Nucleus accumbens (tissue), 56 donors: ENCODE measurements around the gene C16orf89.
A peak's percentile ranks its signal among the peaks of the same experiment; 100 is the strongest.

Source experiments
- DNase-seq, 56 donors: peaks; one replicate each; lab custom pipeline; 2025; lab: John Stamatoyannopoulos, UW

Gene C16orf89

DNA sequence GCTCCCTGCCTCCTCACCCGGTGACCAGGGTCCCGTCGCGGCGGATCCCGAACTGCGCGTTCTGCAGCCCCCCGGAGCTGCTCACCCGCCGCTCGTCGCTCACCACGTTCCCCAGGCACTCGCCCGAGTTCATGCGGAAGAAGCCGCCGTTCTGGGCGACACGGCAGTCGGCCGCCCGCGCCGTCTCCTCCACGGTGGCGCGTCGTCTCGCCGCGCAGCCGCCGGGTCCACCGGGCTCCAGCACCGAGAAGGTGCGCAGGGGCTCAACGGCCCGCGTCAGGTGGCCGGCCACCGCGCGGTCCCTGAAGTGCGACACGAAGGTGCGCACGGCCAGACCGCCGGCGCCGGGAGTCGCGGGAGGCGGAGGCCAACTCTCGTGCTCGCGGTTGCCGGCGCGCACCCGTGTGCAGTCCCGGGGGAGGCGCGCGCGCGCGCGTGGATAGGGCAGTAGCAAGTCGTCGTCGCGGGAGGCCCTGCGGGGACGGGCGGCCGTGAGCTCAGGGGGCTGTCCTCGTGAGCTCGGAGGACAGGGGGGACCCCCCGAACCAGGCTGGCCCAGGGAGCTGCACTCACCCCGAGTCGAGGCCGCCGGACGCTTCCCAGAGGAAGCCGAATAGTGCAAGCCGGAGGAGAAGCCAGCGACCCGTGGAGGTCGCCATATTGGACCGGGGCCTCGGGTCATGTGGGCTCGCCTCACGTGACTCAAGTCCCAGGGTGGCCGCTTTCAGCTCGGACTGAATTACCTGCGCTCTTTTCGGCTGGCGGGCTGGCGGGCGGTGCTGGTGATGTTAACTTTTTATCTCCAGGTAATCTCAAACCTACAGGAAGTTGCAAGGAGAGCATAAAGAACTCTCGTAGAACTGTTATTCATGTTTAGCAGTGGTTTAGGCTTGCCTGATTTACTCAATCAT lies 32.2 kb downstream of the C16orf89 start, which contains the start of gene NAGPA:
NAGPA (minus strand) TSS at position 680 of the 911 bp plus-strand sequence; CDS start at position 659, 21 bp downstream.
- DNase-seq: peak; percentile 33 to 95 (median 84)

DNA sequence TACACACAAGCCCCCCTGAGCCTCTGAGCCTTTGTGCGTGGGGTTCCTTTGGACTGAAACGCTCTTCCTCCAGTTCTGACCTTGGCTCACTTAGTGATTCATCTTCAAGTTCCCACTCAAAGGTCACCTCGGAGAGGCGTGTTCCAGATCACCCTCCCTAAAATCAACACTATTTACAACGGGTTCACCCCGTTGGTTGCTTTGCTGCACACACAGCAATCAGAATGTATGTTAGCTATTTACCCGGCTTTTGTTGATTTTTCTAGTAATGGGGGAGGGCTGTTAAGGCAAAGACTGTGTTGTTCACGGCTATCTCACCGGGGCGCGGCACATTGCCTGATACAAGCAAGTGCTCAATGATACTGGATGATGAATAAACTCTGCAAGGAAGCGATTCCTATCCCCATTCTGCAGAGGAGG lies 33.0 kb downstream of the C16orf89 start:
- no peak for DNase-seq

DNA sequence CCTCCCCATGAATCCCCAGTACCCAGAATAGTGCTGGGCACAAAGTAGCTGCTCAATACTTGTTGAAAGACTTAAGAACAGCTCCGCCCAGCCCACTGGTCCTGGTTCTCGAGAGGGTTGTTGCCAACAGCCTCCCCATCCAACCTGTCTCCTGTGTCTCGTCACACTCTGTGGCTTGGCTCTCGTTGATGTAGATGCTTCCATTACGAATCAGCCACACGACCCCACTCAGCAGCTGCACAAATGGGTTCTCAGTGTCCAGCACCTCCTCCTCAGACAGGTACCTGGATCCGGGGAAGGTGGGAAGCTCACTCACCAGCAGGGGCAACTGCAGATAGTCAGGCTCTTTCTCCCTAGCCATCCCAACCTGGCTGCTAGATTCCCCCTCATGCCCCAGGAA lies 34.2 kb downstream of the C16orf89 start:
- DNase-seq: no peak

DNA sequence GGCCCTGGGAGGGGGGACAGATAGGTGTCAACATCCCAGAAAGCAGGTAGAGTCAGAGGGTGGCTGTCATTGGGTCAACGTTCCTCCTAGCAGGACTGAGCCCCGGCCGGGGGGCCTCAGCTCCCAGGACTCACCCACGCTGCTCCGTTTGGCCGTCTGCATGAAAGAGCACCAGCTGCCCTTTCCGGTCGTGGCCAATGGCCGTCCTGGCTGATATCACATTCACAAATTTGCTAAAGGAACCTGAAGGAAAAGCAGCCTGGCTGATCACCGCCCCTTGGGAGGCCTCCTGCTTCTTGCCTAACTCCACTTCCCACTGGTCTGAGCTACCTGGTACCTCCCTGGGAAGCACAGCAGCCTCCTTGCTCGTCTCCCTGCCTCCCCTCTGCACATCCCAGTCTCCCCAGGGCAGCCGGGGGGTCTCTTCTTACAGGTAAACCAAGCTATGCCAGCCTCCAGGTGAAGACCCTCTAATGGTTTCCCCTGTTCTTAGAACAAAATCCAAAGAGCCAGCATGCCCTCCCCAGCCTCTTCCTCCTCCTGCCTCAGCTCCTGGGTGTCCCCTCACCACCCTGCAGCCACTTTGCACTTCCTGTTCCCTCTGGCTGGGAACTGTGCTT lies 35.4 kb downstream of the C16orf89 start:
- DNase-seq: no peak

DNA sequence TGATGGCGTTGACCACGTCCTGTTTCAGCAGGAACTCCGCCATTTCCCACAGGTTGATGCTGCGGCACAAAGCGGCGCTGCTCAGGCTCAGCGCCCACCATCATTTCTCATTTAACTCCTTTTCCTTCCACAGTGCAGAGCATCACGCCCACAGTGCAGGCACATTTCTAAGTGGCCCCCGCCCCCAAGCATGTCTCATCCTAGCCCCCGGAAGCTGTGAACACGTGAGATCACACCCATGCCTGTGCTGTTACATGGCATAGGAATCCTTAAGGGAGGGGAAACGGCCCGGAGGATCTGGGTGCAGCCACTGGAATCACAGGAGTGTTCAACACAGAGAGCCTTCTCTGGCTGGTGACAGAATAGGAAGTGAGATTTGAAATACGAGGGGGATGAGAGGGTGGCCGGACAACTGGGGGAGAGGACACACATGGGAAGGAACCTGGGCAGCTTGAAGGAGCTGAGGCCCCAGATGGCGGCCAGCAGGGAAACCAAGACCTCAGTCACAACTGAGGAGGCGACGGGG lies 36.7 kb downstream of the C16orf89 start:
- peak in 38 of 56 donors; percentile 13 to 89 (median 60) for DNase-seq

DNA sequence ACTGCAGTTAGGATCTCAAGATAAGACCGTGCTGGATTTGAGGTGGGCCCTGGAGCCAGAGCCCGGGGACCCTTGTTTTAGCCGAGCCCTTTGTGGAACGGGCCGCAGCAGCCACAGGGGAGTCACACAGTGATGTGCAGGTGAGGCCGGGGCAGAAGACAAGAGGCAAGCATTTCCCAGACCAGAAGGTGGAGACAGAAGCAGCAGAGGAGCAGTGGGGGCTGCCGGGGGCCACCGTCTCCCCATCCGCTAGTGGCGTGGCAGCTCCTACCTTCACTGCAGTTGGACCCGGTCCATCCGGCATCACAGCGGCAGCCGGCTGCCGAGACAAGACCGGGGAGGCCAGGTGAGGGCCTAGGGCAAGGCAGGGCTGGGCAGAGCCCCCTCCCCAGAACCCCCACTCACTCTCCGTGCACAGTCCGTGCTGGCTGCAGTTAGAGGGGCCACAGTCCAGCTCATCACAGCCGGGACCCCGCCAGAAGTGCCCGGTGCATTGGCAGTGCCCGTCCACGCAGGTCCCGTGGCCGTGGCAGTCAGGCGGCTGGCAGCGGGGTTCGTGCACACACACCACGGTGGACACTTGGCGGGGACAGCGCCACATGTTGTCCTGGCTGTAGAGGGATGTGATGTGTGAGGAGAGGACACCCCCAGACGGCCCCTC lies 38.1 kb downstream of the C16orf89 start:
- no peak for DNase-seq

DNA sequence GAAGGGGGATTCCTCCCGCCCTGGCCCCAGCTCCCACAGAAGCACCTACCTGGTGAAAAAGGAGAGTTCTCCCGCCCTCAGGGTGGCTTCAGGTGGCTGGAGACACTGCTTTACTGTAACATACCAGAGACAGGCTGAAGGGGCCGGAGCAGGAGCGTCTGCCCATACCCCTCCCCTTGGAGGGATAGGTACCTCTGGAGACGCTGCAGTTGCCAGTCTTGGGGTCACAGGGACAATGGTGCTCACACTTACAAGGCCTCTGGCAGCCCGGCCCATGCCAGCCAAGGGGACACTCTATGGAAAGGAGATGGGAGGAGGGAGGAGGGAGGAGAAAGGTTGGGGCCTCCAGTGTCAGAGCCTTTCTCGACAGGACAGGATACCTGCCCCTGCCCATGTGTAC lies 38.7 kb downstream of the C16orf89 start:
- no peak for DNase-seq

DNA sequence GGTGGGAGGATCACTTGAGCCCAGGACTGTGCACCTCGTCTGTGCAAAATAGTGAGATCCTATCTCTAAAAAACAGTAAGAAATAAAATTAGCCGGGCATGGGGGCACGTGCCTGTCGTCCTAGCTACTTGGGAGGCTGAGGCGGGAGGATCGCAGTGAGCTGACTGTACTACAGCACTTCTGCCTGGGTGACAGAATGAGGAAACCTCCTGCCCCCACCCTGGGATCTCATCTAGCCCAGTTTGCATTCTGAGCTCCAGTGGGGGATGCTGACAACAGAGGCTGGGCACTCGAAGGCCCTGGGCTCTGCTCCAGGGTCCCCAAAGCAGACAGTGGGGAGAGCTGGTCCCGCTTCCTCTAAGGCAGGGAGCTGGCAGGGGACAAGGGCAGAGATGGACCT lies 39.1 kb downstream of the C16orf89 start:
- DNase-seq: no peak

DNA sequence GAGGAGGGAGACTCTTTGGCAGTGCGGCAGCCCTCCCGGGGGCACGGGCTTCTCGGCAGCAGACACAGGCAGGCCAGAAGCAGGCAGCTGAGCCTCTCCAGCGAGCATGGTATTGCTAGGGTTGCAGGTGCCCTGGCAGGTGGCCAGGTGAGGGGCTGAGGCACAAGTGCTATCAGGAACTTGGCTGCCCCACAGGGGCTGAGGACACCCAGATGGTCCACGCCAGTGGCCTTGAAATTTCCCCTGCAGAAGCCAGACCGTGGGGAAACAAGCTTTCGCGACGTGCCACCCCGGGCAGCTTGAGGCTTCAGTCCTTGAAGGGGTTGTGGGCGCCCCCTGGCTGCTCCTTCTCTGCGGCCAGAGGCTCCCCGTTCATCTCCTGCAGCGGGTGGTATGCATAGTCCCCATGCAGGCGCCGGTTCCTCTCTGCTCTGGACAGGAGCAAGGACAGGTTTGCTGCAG lies 40.6 kb downstream of the C16orf89 start:
- peak in 50 of 56 donors; percentile 8 to 82 (median 54) for DNase-seq

DNA sequence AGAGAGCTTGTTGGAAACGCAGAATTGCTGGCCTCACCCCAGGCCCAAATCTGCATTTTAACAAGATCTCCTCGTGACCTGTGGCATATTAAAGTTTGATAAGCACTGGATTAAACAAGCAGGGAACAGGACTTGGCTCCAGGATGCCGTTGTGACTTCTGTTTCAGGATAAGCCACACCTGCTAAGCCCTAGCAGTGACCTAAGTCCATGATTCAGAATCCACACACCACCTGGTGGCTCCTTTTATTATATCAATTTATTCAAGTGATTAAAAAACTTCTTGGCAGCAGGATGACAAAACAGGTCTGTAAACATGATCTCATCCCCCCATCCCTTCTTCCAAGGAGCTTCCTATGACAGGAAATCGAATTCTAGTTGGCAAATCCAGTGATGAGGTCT lies 41.1 kb downstream of the C16orf89 start:
- no peak for DNase-seq

DNA sequence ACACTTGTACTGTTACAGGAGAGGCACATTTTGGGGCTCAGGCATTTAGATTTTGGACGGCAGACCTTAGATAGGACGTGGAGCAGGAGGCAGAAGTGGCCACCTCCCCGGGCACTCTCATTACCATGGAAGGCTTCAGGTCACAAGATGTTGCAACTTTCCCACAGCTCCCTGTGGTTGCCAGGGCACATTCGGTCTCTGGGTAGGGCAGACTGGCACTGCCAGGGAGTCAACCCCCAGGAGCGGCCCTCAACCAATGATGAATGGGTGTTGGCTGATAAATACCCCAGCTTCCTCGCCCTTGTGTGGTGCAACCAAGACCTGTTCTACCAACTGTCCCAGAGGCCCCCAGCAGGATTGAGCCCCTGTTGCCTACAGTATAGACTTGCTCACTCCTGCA lies 43.2 kb downstream of the C16orf89 start:
- peak in 1 of 56 donors; percentile 8 for DNase-seq

DNA sequence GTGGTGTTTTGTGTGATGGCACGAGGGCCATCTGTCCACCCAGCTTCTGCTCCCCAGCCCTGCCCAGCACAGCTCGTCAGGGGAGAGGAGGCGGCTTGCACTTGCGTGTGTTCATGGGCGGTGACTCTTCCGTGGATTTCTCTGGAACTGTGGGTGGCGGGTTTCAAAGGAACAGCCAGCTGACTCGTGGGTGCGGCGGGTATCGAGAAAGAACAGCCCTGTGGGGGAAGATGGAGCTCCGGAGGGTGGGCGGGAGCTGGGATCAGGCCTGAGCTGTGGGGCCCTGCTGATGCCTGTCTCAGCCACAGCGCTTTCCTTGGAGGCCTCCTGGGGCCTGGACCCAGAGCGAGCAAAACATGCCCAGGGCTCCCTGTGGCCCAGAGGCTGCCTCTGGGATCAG lies 45.2 kb downstream of the C16orf89 start:
- peak in 46 of 56 donors; percentile 12 to 90 (median 62) for DNase-seq

DNA sequence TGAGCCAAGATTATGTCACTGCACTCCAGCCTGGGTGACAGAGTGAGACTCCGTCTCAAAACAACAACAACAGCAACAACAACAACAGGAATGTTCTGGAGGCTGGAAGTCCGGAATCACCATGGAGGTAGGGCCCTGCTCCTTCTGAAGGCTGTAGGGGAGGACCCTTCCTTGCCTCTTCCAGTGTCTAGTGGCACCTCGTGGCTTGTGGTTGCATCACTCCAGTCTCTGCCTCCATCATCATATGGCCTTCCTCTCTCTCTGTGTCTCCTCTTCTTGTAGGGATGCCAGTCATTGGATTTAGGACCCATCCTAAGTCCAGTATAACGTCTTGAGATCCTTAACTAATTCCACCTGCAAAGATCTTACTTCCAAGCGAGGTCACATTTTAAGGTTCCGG lies 46.0 kb downstream of the C16orf89 start:
- DNase-seq: no peak

DNA sequence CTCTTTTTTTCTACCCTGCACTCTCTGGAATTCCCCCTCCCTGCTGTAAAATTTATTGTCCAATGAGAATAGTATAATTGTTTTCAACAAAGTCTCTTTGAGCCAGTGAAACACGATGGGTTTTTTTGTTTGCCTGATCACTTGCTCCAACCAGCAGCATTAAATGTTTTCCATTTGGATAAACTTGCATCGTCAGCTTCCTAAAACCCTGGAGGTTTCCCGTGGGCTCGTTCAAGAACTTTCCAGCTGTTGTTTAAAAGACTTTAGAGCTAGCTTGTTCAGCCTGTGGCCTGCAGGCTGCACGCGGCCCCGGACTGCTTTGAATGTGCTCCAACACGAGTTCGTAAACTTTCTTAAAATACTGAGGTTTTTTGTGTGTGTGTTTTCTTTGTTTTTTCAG lies 47.0 kb downstream of the C16orf89 start:
- peak in 11 of 56 donors; percentile 5 to 43 (median 19) for DNase-seq

DNA sequence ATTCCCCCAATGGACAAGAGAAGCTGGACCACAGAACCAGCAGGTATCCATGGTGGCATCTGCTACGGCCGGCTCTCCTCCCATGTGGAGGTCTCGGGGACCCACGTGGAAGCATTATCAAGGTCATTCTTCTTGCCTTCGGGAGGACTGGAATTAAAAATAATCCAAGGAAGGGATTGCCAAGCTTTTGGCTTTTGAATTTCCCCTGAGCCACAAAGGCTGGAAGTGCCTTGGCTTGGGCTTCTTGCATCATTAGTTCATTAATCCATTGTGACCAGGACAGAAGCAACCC lies 48.1 kb downstream of the C16orf89 start:
- no peak for DNase-seq

DNA sequence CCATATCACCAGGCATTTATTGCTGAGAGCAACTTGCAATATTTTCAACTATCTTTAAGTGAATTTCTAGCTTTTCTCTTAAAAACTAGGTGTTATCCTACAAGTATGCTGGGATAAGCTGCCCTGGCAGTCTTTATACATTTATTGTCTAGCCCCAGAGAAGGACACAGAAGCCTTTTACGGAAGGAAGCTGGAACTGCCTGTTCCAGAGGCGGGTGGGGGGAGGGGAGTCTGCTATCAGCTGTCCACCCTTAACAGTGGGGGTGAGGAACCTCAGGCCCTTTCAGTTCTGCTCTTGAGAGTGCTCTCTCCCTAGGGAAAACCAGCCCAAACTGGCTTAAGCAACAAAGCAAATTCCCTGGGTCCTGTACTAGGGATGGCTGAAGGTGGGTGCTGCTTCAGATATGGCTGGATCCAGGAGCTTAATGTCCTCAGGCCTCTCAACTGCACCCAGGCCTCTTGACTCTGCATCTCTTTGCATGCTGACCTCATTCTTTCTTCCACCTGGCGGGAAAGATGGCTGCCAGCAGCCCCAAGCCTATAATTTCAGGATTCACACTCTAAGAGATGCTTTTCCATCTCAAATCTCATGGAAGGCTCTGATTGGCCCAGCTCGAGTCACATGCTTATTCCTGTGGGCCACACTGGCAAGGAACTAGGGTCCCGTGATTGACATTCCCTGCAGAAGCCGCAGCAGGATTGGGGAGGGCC lies 48.6 kb downstream of the C16orf89 start:
- peak in 13 of 56 donors; percentile 8 to 56 (median 19) for DNase-seq

DNA sequence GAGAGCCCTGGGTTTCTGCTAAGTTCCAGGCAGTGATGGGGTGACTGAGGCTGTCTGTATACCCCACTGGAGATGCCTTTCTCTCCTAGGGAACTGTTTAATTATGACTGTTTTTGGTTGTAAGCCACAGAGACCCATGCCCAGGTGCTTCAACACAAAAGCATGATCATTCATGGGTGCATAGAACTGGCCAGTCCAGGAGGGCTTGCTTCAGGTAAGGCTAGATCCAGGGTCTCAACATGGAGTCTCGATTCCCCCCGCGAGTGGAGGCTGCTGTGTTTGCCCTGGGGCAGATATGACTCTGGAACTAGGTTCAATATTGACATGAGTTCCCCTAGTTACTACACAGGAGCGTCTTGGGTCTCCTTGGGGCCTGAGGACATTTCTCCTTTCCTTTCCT lies 49.9 kb downstream of the C16orf89 start:
- no peak for DNase-seq

DNA sequence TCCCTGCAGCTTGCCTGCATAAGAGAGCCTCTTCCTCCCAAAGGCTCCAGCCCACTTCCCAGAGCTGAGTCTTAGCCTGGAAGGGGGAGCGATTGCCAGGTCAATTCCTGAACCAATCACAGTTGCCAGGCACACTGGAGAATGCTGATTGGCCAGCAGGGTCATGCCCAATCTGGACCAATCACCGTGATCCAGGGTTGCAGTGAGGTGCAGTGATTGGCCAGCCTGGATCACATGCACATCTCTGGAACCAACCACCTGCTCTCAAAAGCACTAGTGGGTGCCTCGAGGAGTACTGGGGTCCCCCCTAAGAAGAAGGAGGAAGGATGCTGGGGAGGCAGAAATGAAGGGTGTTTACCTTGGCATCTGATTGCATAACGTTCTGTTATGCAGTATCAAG lies 50.4 kb downstream of the C16orf89 start:
- peak in 1 of 56 donors; percentile 30 for DNase-seq

DNA sequence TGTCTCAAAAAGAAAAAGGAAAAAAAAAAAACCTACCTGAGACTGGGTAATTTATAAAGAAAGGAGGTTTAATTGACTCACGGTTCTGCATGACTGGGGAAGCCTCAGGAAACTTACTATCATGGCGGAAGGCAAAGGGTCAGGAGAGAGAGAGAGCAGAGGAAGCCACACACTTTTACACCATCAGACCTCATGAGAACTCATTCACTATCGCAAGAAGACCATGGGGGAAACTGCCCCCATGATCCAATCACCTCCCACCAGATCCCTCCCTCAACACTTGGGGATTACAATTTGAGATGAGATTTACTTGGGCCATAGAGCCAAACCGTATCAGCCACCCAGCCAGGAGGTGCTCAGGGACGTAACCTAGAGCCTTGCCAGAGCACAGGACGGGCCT lies 52.9 kb downstream of the C16orf89 start:
- DNase-seq: no peak

DNA sequence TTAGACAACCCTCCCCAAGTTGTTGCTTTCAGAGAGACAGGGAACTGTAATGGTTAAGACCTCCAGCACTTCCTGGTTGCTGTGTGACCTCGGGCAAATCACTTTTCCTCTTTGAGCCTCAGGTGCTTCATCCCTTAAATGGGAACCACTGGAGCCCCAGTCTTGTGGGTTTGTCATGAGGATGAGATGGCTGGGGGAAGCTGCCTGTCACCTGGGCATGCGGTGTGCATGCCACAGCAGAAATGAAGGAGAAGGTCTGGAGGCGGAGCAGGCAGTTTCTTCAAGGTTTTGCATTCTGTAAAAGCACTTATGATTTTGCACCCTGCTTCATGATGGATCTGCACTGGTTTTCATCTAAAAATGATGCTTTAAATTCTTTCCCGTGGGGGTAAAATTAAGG lies 54.1 kb downstream of the C16orf89 start:
- peak in 16 of 56 donors; percentile 7 to 70 (median 48) for DNase-seq
